G401.6 (cell line): ENCODE data around the gene MLC1.

ENCODE experiments used
- FAIRE-seq: peaks from 2 replicates; lab custom pipeline; 2012; peaks lifted over from hg19 to GRCh38; lab: Jason Lieb, UNC

The MLC1 gene

GRCh38 chr22:50035131-50035881, 49.9 kb downstream of the MLC1 start:
- FAIRE-seq: no peak

GRCh38 chr22:50034126-50035081, 50.8 kb downstream of the MLC1 start:
- no peak for FAIRE-seq

GRCh38 chr22:50032941-50033601, 52.2 kb downstream of the MLC1 start:
- no peak for FAIRE-seq

GRCh38 chr22:50032109-50032871, 52.9 kb downstream of the MLC1 start:
- no peak for FAIRE-seq

- no peak for FAIRE-seq
Observed at GRCh38 chr22:50031189-50032091, 53.8 kb downstream of the MLC1 start.

- FAIRE-seq: no peak
Observed at GRCh38 chr22:50030297-50031188, 54.7 kb downstream of the MLC1 start.

- FAIRE-seq: no peak
Observed at GRCh38 chr22:50027639-50028537, 57.3 kb downstream of the MLC1 start.

GRCh38 chr22:50025993-50026392, 59.2 kb downstream of the MLC1 start:
- FAIRE-seq: no peak

- FAIRE-seq: no peak
Observed at GRCh38 chr22:50022171-50022819, 62.9 kb downstream of the MLC1 start.

- FAIRE-seq: no peak
Observed at GRCh38 chr22:50020606-50021005, 64.6 kb downstream of the MLC1 start.

- FAIRE-seq: no peak
Observed at GRCh38 chr22:50019316-50019715, 65.9 kb downstream of the MLC1 start.

GRCh38 chr22:50018608-50019285, 66.5 kb downstream of the MLC1 start:
- FAIRE-seq: no peak

- FAIRE-seq: no peak
Observed at GRCh38 chr22:50017701-50018224, 67.5 kb downstream of the MLC1 start.

- no peak for FAIRE-seq
Observed at GRCh38 chr22:50016988-50017700, 68.1 kb downstream of the MLC1 start.

GRCh38 chr22:50016308-50016987, 68.8 kb downstream of the MLC1 start:
- no peak for FAIRE-seq
